PC-9 (cell line): Measurements from ENCODE around the gene S100A11. TPM values are rescaled to one million over a fixed set of nuclear protein-coding genes. Genes with fewer than 3 reads are reported as not detected.

Source experiments
- BruUV-seq: library from RNA; stranded (reverse); fragments of 400-500 nt; replicated peaks from 2 replicates; lab custom pipeline; 2021; lab: Mats Ljungman, UMichigan
- CTCF ChIA-PET: fragments of 300-600 bp; sonication (Branson Sonifier 250); formaldehyde crosslinking; loops from one replicate; lab custom pipeline; 2022; ENCODE audit warnings: antibody characterized with exemption; lab: Charles Lee
- POLR2A ChIA-PET: fragments of 300-600 bp; sonication (Branson Sonifier 250); formaldehyde crosslinking; loops from one replicate; lab custom pipeline; 2022; ENCODE audit warnings: antibody characterized with exemption; ENCODE audit not compliant: unreplicated experiment; lab: Charles Lee
- DNase-seq, 2 experiments: peaks; one replicate each; pipeline versions ENCODE4 v3.0.0 to v3.0.0-alpha.2; 2015 to 2022; ENCODE audit warnings: mixed read lengths in 1 of 2
- H2AFZ ChIP-seq: fragments of 200-600 bp; sonication (generic); 2 replicates; pipeline ENCODE4 v1.8.1; 2017; ENCODE audit warnings: antibody characterized with exemption
- H3F3A ChIP-seq: fragments of 200-600 bp; sonication (generic); 2 replicates; pipeline ENCODE4 v1.8.1; 2017; ENCODE audit warnings: antibody characterized with exemption, mild to moderate bottlenecking, low read depth; ENCODE audit not compliant: insufficient read depth
- H3K27ac ChIP-seq: fragments of 200-600 bp; sonication (generic); 2 replicates; pipeline ENCODE4 v1.6.1; 2016; ENCODE audit warnings: mixed run types
- H3K27me3 ChIP-seq: fragments of 200-600 bp; sonication (generic); 2 replicates; pipeline ENCODE4 v1.6.1; 2016; ENCODE audit warnings: low read depth, mixed run types; ENCODE audit not compliant: insufficient read depth
- H3K36me3 ChIP-seq: fragments of 200-600 bp; sonication (generic); 2 replicates; pipeline ENCODE4 v1.6.1; 2016; ENCODE audit warnings: low read depth, mixed run types
- H3K4me1 ChIP-seq: fragments of 200-600 bp; sonication (generic); replicated peaks from 2 replicates; pipeline ENCODE4 v1.6.1; 2016; ENCODE audit warnings: mixed run types; ENCODE audit not compliant: insufficient read depth
- H3K4me2 ChIP-seq: fragments of 200-600 bp; sonication (generic); 2 replicates; pipeline ENCODE4 v1.6.1; 2017; ENCODE audit warnings: mixed run types
- H3K4me3 ChIP-seq: fragments of 200-600 bp; sonication (generic); 2 replicates; pipeline ENCODE4 v1.6.1; 2016; ENCODE audit warnings: mixed run types
- H3K79me2 ChIP-seq: fragments of 200-600 bp; sonication (generic); 2 replicates; pipeline ENCODE4 v1.6.1; 2017; ENCODE audit warnings: low read depth, mixed run types
- H3K9me2 ChIP-seq: fragments of 200-600 bp; sonication (generic); 2 replicates; pipeline ENCODE4 v1.8.1; 2017; ENCODE audit warnings: mild to moderate bottlenecking; ENCODE audit not compliant: insufficient read depth
- H3K9me3 ChIP-seq: fragments of 200-600 bp; sonication (generic); 2 replicates; pipeline ENCODE4 v1.8.1; 2016; ENCODE audit warnings: low read depth; ENCODE audit not compliant: insufficient read depth
- H4K20me1 ChIP-seq: fragments of 200-600 bp; sonication (generic); 2 replicates; pipeline ENCODE4 v1.8.1; 2017; ENCODE audit not compliant: insufficient read depth
- CTCF ChIP-seq: fragments of 200-600 bp; sonication (generic); conservative IDR thresholded peaks from 2 replicates; pipeline ENCODE4 v1.6.1; 2017; ENCODE audit warnings: mixed run types, antibody characterized with exemption, mild to moderate bottlenecking, moderate library complexity
- EZH2 ChIP-seq: fragments of 200-600 bp; sonication (generic); IDR thresholded peaks from 2 replicates; pipeline ENCODE4 v1.8.0; 2017; ENCODE audit warnings: antibody characterized with exemption, low read depth
- intact Hi-C: fragments of 100-400 bp; cut with micrococcal nuclease; formaldehyde crosslinking; loops from one replicate; pipeline ENCODE4 v1.10.0; 2022; ENCODE audit not compliant: unreplicated experiment
- total RNA-seq: library from RNA; stranded (reverse); gene quantifications from 2 replicates; pipeline ENCODE4 v1.2.3, GENCODE V29; 2021

S100A11 gene
- total RNA-seq, 1 experiment from 2014 or later, result 868 TPM

DNA sequence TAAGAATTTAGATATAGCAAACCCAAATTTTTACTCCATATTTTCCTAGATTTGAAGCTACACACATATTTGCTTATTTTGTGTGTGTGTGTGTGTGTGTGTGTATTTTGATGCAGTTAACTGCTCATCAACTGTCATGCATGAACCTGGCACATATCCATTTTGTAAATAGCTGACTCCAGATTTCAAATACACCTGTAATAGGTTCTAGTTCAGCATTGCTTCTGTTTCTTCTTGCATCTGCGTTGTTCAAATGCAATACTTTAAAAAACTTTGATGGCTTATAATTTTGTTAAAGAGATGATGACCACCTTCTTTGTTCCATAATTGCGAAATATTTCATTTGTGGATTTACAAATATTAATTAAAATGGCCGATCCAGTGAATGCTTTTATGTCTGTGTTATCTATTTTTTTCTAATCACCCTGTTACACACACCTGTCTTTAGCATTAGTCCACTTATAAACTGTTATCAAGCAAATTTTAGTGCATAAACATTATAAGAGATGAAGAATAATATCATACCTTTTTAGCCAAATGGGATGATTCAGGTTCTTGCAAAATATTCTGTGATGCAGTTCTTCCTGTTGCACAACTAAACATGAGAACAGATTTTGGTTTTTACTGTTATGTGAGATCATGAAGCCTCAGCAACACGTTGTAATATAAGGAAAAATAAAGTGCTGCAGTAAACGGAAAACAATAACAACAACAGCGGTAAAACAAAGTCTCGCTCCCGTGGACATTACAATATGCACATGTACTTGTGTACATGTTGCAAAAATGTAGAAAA lies 12.7 kb upstream of the S100A11 start:
- H3K4me3 ChIP-seq, result peak overlapping the region; percentile 24; the same call in 1 of the 2 replicates
- peak in 1 of 2 experiments; percentile 65 for DNase-seq
- CTCF ChIA-PET, result interaction anchor here (0.5 to 0.7 kb wide), 4 partner anchors 36 to 213 kb away, joined by 3 to 17 read pairs (median 8); no protein-coding TSS in a partner anchor

GRCh38 chr1:152048416-152049009 lies 11.7 kb upstream of the S100A11 start:
- H3K4me2 ChIP-seq, result peak overlapping the region; percentile 92
- POLR2A ChIA-PET, result interaction anchor here (0.6 to 2.8 kb wide), 9 partner anchors 13 to 501 kb away, joined by 3 to 63 read pairs (median 5); partner anchors contain the start of gene S100A11
- BruUV-seq, result TSS peak; percentile 90
- no peak for TF ChIP-seq EZH2
- no peak for TF ChIP-seq CTCF
- CTCF ChIA-PET, result interaction anchor here (2.1 kb wide), 1 partner anchor 11 kb away, joined by 10 read pairs; no protein-coding TSS in a partner anchor
- intact Hi-C loops, result loop anchor here (1.0 to 5.0 kb wide), 8 partner anchors 13 to 211 kb away; partner anchors contain the start of genes C2CD4D and THEM4
- peak overlapping the region; percentile 99 for H3K27ac ChIP-seq
- H3K36me3 ChIP-seq, result no peaks in the 10 kb centered on the region
- H3K27me3 ChIP-seq, result no peaks in the 10 kb centered on the region
- H3F3A ChIP-seq, result peaks cover 53% of the 10 kb centered on the region
- peak; percentile 95 to 96 for DNase-seq
- H3K4me3 ChIP-seq, result peak overlapping the region; percentile 16; the same call in 1 of the 2 replicates
- no peaks in the 10 kb centered on the region; the same call in 1 of the 2 replicates for H3K9me3 ChIP-seq
- H3K4me1 ChIP-seq, result peaks cover 69% of the 10 kb centered on the region
- peaks cover 16% of the 10 kb centered on the region; the same call in 1 of the 2 replicates for H3K79me2 ChIP-seq
- H3K9me2 ChIP-seq, result no peaks in the 10 kb centered on the region
- no peaks in the 10 kb centered on the region for H4K20me1 ChIP-seq
- H2AFZ ChIP-seq, result no peak overlapping the region

More for the DNA sequence above, 12.7 kb upstream of the S100A11 start:
- TF ChIP-seq EZH2 (no peak), CTCF (no peak)
- peak overlapping the region; percentile 99 for H3K27ac ChIP-seq
- POLR2A ChIA-PET, result interaction anchor here (0.6 to 0.7 kb wide), 2 partner anchors 193 to 311 kb away, joined by 3 to 15 read pairs; no protein-coding TSS in a partner anchor
- peaks cover 53% of the 10 kb centered on the region for H3F3A ChIP-seq
- intact Hi-C loops, result loop anchor here (2.0 to 5.0 kb wide), 5 partner anchors 119 to 408 kb away; partner anchors contain the start of genes C2CD4D and THEM4
- no peaks in the 10 kb centered on the region for H4K20me1 ChIP-seq
- BruUV-seq, result no TSS peak
- H3K9me3 ChIP-seq, result no peaks in the 10 kb centered on the region; the same call in 1 of the 2 replicates
- H3K4me1 ChIP-seq, result peaks cover 62% of the 10 kb centered on the region
- H3K27me3 ChIP-seq, result no peaks in the 10 kb centered on the region
- no peak overlapping the region for H2AFZ ChIP-seq
- H3K9me2 ChIP-seq, result no peaks in the 10 kb centered on the region
- H3K79me2 ChIP-seq, result peaks cover 16% of the 10 kb centered on the region; the same call in 1 of the 2 replicates
- no peaks in the 10 kb centered on the region for H3K36me3 ChIP-seq
- H3K4me2 ChIP-seq, result peak overlapping the region; percentile 92
